Thoracic aorta (tissue), 2 donors: ENCODE measurements around the gene MT1H. TPM values are rescaled to one million over a fixed set of nuclear protein-coding genes. Genes with fewer than 3 reads are reported as not detected.
"Not testable (repeated sequence)": the region's sequence is repeated elsewhere in the genome, so short reads cannot be mapped to it uniquely, and the experiment has no call there.

ENCODE experiments used
- ATAC-seq: fragments of 150-250 bp; one replicate; pipeline ENCODE4 v1.8.0; 2017; ENCODE audit warnings: low read depth; ENCODE audit not compliant: insufficient number of reproducible peaks, low FRiP score
- DNase-seq: peaks from one replicate; pipeline ENCODE4 v3.0.0-alpha.2; 2020; ENCODE audit warnings: low spot score
- H3K27ac ChIP-seq, 2 donors: fragments of 200-600 bp; sonication (generic); 1 replicate in 1 of 2; 2 replicates in 1 of 2; pipeline ENCODE4 v1.5.1; 2016; ENCODE audit warnings: mild to moderate bottlenecking in 2 of 2, moderate library complexity in 2 of 2
- H3K27me3 ChIP-seq: fragments of 200-600 bp; sonication (generic); replicated peaks from 2 replicates; pipeline ENCODE4 v1.6.0; 2016; ENCODE audit warnings: mild to moderate bottlenecking; ENCODE audit not compliant: insufficient read depth
- H3K36me3 ChIP-seq: fragments of 200-600 bp; sonication (generic); one replicate; pipeline ENCODE4 v1.5.1; 2016
- H3K4me1 ChIP-seq, 2 donors: fragments of 200-600 bp; sonication (generic); 1 replicate in 1 of 2; 2 replicates in 1 of 2; pipeline versions ENCODE4 v1.5.1 to v1.6.0; 2016; ENCODE audit warnings: low read depth in 2 of 2, mild to moderate bottlenecking in 1 of 2; ENCODE audit not compliant: control insufficient read depth in 1 of 2
- H3K4me3 ChIP-seq: fragments of 200-600 bp; sonication (generic); 2 replicates; pipeline ENCODE4 v1.5.1; 2016; ENCODE audit warnings: mild to moderate bottlenecking
- H3K9me3 ChIP-seq: fragments of 200-600 bp; sonication (generic); 2 replicates; pipeline ENCODE4 v1.5.1; 2016
- total RNA-seq, 2 donors: library from RNA; depleted of rRNA; stranded (reverse); fragments of >200 nt; gene quantifications; one replicate each; pipeline versions ENCODE4 v1.1.0 to v1.2.3, GENCODE V29; 2016
- TF ChIP-seq, protein P1 (sequence below): fragments of 200-600 bp; sonication (generic); IDR thresholded peaks from one replicate; pipeline ENCODE4 v1.5.1; 2019; ENCODE audit warnings: antibody characterized with exemption

MT1H gene
- total RNA-seq, 2 donors from 2014 or later = not detected

- H3K9me3 ChIP-seq = no peaks in the 10 kb centered on the region
- peaks cover 14 to 16% of the 10 kb centered on the region in 2 donors for H3K4me1 ChIP-seq
- TF ChIP-seq, protein P1, sequence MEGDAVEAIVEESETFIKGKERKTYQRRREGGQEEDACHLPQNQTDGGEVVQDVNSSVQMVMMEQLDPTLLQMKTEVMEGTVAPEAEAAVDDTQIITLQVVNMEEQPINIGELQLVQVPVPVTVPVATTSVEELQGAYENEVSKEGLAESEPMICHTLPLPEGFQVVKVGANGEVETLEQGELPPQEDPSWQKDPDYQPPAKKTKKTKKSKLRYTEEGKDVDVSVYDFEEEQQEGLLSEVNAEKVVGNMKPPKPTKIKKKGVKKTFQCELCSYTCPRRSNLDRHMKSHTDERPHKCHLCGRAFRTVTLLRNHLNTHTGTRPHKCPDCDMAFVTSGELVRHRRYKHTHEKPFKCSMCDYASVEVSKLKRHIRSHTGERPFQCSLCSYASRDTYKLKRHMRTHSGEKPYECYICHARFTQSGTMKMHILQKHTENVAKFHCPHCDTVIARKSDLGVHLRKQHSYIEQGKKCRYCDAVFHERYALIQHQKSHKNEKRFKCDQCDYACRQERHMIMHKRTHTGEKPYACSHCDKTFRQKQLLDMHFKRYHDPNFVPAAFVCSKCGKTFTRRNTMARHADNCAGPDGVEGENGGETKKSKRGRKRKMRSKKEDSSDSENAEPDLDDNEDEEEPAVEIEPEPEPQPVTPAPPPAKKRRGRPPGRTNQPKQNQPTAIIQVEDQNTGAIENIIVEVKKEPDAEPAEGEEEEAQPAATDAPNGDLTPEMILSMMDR = no peak
- no peak for DNase-seq
- H3K27me3 ChIP-seq = no peaks in the 10 kb centered on the region
- no peak for ATAC-seq
- H3K27ac ChIP-seq = no peak overlapping the region
- peak overlapping the region; percentile 73 for H3K4me3 ChIP-seq
- H3K36me3 ChIP-seq = no peaks in the 10 kb centered on the region
Observed at GRCh38 chr16:56658327-56658875, 11.2 kb upstream of the MT1H start.

GRCh38 chr16:56662357-56663354, 7.0 kb upstream of the MT1H start:
- H3K27ac ChIP-seq = no peak overlapping the region
- no peaks in the 10 kb centered on the region for H3K27me3 ChIP-seq
- TF ChIP-seq, protein P1 = no peak
- H3K4me3 ChIP-seq = peak overlapping the region; percentile 21
- no peaks in the 10 kb centered on the region for H3K9me3 ChIP-seq
- peaks cover 10 to 18% of the 10 kb centered on the region in 2 donors for H3K4me1 ChIP-seq
- ATAC-seq (no peak), DNase-seq (no peak)
- H3K36me3 ChIP-seq = no peaks in the 10 kb centered on the region

DNA sequence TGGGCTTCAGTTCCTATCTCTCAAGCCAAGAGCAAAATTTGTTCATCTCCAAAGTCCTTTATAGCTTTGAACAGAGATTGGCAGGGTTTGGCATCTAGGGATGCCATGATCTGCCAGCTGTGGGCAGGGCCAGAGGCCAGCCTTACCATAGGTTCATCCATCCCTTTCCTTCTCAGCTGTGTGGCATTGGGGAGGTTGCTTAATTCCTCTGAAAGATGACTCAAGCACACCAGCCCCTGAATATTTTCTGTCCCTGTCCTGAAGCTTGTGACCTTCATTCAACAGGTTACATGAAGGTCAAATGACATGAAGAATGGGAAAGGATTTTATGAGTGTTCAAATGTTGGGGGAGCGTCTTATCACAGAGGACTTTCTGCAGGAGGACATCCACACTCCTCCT, 5.1 kb upstream of the MT1H start:
- Histone ChIP-seq H3K27ac (no peak overlapping the region), H3K4me1 (peaks cover 6 to 18% of the 10 kb centered on the region in 2 donors), H3K36me3 (no peaks in the 10 kb centered on the region), H3K9me3 (no peaks in the 10 kb centered on the region), H3K4me3 (no peak overlapping the region), H3K27me3 (peaks cover 8% of the 10 kb centered on the region)
- TF ChIP-seq, protein P1 = no peak
- ATAC-seq (no peak), DNase-seq (no peak)

DNA sequence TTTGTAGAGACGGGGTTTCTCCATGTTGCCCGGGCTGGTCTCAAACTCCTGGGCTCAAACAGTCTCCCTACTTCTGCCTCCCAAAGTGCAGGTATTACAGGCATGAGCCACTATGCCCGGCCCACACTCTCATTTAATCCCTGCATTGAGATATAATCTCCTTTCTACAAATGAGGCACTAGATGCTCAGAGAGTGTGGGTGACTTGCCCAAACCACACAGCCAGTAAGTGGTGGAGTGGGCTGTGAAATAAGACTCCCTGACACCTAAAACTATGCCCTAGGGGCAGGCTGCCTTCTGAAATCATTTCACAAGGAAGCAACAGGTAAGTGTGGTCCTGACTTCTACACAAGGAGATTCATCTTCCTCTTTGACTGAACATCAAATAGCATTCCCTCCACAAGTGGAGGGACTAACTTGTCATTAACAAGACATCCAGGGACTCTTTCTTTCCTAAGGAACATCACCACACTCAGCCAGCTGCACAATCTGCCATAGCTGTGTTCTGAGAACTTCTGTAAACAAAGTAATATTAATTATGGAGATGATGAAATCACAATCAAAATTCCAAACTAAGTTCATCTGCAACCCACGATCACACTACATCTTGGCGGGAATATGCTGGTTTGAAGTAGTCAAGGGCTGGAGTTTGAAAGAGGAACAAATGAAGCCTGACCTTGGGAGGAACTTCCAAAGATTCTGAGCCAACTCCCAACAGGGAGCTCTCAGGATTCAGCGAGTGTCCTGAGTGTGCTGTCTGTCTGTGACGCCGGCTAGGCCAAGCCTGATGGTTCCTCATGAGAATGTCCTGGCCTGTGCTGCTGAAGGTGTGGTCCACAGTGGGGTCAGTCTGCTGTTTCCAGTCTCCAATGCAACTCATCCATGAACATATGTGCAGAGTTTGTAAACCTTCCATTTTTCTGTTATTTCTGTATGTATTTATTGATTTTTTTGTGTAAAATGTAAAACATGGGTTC, 4.0 kb upstream of the MT1H start:
- Histone ChIP-seq H3K4me1 (peaks cover 6 to 22% of the 10 kb centered on the region in 2 donors), H3K27me3 (peaks cover 13% of the 10 kb centered on the region)
- H3K4me3 ChIP-seq, H3K9me3 ChIP-seq, ATAC-seq, DNase-seq, H3K36me3 ChIP-seq, H3K27ac ChIP-seq: not testable (repeated sequence)
